Measurements from ENCODE around the gene ALKBH4. TPM values are rescaled to one million over a fixed set of nuclear protein-coding genes. Genes with fewer than 3 reads are reported as not detected.

ALKBH4 gene
- total and polyA plus RNA-seq, 2 of the 8 experiments (the other 6 are each of a cell fraction or from before 2014, with no cell fraction given) = 10.2 to 16.6 TPM

DNA sequence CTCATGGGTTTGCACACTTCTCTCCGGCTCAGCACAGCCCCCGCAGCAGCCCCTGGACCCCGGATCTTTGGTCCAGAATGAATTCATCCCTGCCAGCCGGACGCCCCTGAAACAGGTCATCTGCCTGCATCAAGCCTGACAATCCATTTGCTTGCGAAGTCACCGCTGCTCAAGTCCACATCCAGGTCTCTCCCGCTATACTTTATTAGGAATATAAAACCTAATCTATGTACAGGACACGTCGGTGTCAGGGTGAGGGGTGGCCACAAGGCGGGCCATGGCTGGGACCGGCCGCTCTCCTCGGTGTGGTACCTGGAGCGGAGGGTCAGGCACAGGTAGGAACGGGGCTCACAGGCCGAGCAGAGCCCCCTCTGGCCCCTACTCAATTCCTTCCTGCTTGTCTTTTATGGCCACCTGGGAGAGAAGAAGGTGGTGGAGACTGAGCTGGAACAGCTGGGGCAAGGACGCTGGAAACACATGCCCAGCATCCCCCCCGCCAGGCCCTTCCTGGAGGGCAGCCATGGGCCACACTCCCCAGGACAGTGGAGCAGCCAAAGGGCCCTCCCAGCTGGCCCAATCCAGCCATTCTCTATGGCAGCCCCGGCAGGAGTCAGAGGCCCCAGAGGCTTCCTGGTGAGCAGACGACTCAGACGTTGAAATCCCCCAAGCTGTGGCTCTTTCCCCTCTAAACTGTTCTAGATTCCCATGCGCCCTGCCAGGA is 8.8 kb upstream of the ALKBH4 start:
- no peaks in the 10 kb centered on the region for H3K9me3 ChIP-seq (ENCODE audit: insufficient read depth in 2 of 2, low read depth in 1 of 2, low read length in 1 of 2)
- no peak overlapping the region for H4K5ac ChIP-seq (ENCODE audit: insufficient read length, low read depth, low read length)
- H2BK120ac ChIP-seq (replicated peaks; ENCODE audit: low read depth, low read length) = no peak overlapping the region
- H3K56ac ChIP-seq (replicated peaks; ENCODE audit: insufficient read length, low read depth, low read length) = no peak overlapping the region
- FAIRE-seq (no peak), DNase-seq (ENCODE audit: low read depth in 1 of 2, low spot score in 2 of 2) (peak in 1 of 2 experiments; percentile 38)
- H3K4me3 ChIP-seq (ENCODE audit: extremely low read depth in 1 of 4, insufficient read depth in 2 of 4, low read depth in 3 of 4, low read length in 4 of 4) = no peak overlapping the region
- H2BK5ac ChIP-seq (ENCODE audit: low read depth, low read length) = no peak overlapping the region
- no peak overlapping the region for H2BK15ac ChIP-seq (ENCODE audit: low read length)
- no peak overlapping the region for H2AK5ac ChIP-seq (ENCODE audit: low read depth, low read length)
- peaks cover 2 to 14% (median 8%) of the 10 kb centered on the region in 4 experiments; a peak in 5 of 8 replicates for H3K36me3 ChIP-seq (ENCODE audit: control insufficient read depth in 2 of 4, insufficient read depth in 4 of 4, low read length in 3 of 4)
- CTCF ChIA-PET (ENCODE audit: partially characterized antibody) = interaction anchor here (1.5 kb wide), 1 partner anchor 61 kb away, joined by 3 read pairs; no protein-coding TSS in a partner anchor
- H3K23me2 ChIP-seq (ENCODE audit: low read depth, low read length) = no peaks in the 10 kb centered on the region
- no peak overlapping the region for H3K9ac ChIP-seq (replicated peaks in 1 of 4; ENCODE audit: extremely low read depth in 1 of 4, low read depth in 3 of 4, low read length in 3 of 4)
- no peaks in the 10 kb centered on the region for H3K27me3 ChIP-seq (replicated peaks in 1 of 4; ENCODE audit: control insufficient read depth in 3 of 4, extremely low read depth in 1 of 4, insufficient read depth in 3 of 4, low read length in 3 of 4)
- no peak overlapping the region for H3K23ac ChIP-seq (ENCODE audit: insufficient read length)
- no peak overlapping the region for H3K4ac ChIP-seq (replicated peaks; ENCODE audit: insufficient read length, low read depth, low read length)
- no peak overlapping the region for H3K27ac ChIP-seq (ENCODE audit: low read depth, low read length)
- H2BK20ac ChIP-seq (ENCODE audit: low read length) = no peak overlapping the region
- 93% methylated on average over 21 of the region's 23 CpGs; no CpG with 5 or more reads in 1 of the 2 experiments for WGBS, 2 experiments (ENCODE audit: extremely low coverage in 1 of 2, insufficient coverage in 1 of 2, insufficient read length in 1 of 2, insufficient replicate concordance in 2 of 2, low coverage in 1 of 2, low lambda C conversion rate in 2 of 2, missing lambda C conversion rate in 1 of 2)
- peak overlapping the region; percentile 57; the same call in 1 of the 2 replicates for H4K8ac ChIP-seq (ENCODE audit: extremely low read depth, insufficient read depth, low read length)
- POLR2A ChIA-PET (ENCODE audit: partially characterized antibody) = interaction anchor here (1.3 kb wide), 1 partner anchor 9 kb away, joined by 5 read pairs; the partner anchor contains the start of genes ALKBH4 and LRWD1
- no peak overlapping the region for H2AFZ ChIP-seq (ENCODE audit: low read length)
- no peaks in the 10 kb centered on the region for H3K79me2 ChIP-seq (ENCODE audit: control insufficient read depth in 1 of 2, insufficient read depth in 2 of 2, low read length in 2 of 2)
- no peak overlapping the region for H2BK12ac ChIP-seq (ENCODE audit: low read depth, low read length)
- H4K91ac ChIP-seq (replicated peaks; ENCODE audit: insufficient read length, low read length) = no peak overlapping the region
- H3K4me1 ChIP-seq (replicated peaks in 1 of 4; ENCODE audit: control insufficient read depth in 3 of 4, insufficient read depth in 4 of 4, low read length in 3 of 4) = no peaks in the 10 kb centered on the region
- no peak for TF ChIP-seq KDM4A (IDR thresholded peaks at IDR 0.05; ENCODE audit: low read depth, low read length, severe bottlenecking)
- H4K20me1 ChIP-seq (replicated peaks in 1 of 2; ENCODE audit: control insufficient read depth in 1 of 2, insufficient read depth in 2 of 2, low read length in 2 of 2) = peaks cover 0 to 7% of the 10 kb centered on the region in 2 experiments
- no peaks in the 10 kb centered on the region for H3K79me1 ChIP-seq (ENCODE audit: low read depth, low read length)
- no peak overlapping the region for H3K18ac ChIP-seq (ENCODE audit: extremely low read depth, low read length)
- no peak overlapping the region for H3K4me2 ChIP-seq (ENCODE audit: insufficient read depth in 1 of 2, low read depth in 2 of 2, low read length in 2 of 2)
- no peak overlapping the region for H3K14ac ChIP-seq (ENCODE audit: insufficient read length)
